Activated naive CD4-positive, alpha-beta T cell treated with Interleukin-2 at 50 U/mL for 16 hours (primary cell): ENCODE data around the gene SLC32A1.

Experiments
- DNase-seq: peaks from one replicate; pipeline ENCODE4 v3.0.0-alpha.2; 2020

Gene SLC32A1, protein sequence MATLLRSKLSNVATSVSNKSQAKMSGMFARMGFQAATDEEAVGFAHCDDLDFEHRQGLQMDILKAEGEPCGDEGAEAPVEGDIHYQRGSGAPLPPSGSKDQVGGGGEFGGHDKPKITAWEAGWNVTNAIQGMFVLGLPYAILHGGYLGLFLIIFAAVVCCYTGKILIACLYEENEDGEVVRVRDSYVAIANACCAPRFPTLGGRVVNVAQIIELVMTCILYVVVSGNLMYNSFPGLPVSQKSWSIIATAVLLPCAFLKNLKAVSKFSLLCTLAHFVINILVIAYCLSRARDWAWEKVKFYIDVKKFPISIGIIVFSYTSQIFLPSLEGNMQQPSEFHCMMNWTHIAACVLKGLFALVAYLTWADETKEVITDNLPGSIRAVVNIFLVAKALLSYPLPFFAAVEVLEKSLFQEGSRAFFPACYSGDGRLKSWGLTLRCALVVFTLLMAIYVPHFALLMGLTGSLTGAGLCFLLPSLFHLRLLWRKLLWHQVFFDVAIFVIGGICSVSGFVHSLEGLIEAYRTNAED

DNA sequence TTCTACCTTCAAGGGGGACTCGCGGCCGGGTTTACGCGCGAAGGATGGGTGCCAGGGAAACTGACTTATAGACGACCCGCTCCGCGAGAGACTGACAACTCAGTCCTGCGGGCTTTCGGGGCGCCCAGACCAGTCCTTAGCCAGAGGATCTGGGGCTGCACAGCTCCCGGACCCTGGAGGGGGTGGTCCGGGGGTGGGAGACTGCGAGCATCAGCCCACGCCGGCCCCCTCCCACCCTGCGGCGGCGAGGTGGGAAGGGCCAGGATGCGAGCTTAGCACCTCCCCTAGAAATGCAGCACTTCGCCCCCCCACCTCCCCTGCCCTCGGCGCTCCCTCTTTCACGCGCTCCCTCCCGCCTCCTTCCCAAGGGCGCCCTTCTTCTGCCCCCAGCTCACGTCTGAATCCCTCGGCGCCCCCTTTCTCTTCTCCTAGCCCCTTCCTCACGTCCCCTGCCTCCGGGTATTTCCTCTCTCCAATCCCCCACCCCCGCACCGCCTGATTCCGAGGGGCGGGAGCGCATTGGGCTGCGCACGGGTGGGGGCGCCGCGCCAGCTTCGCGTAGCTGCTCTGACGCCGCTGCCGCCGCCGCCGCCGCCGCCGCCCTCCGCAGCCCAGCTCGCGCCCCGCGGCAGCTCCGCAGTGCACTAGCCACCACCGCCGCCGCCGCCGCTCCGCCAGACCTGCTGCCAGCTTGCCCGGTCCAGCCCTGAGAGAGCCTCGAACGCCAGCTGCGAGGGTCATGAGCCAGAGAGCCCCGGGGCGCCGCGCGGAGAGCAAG is at the start of gene SLC32A1:
SLC32A1 (plus strand) TSS at position 639 of the 778 bp plus-strand sequence. CDS start 239 bp downstream, outside the sequence.
- DNase-seq: peak; percentile 4

DNA sequence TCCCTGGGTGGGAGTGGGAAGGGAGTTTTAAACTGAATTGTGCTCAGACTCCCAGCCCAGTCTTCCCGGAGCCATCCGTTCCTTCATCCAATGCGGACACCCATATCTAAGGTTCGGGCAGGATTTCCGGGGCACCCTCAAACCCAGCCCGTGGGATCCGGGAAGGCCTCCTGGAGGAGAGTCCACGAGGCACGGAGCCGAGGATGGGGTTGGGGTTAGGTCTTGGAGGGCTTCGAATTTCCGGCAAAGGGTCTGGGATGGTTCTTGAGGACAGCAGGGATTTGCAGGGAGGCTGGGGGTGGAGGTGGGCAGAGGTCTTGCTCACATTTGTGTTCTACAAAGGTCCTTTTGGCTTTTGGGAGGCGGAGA is 49.5 kb upstream of the SLC32A1 start:
- DNase-seq: no peak

DNA sequence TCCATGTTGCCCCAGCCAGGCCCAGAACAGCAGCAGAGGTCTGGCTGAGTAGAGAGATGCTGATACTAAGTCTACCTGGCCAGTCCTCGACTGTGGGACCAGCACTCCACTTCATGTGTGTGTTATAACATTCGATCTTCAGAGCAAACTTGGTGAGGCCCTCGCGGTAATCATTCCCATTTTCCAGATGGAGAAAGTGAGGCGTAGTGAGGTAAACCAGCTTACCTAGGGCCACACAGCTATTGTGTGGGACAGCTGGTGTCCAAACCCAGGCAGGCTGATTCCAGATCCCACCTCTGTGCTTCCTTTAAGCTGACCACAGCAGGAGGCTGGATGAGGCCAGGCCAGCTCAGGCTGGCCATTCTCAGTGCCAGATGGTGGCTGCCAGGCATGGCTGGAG is 47.7 kb upstream of the SLC32A1 start:
- no peak for DNase-seq

DNA sequence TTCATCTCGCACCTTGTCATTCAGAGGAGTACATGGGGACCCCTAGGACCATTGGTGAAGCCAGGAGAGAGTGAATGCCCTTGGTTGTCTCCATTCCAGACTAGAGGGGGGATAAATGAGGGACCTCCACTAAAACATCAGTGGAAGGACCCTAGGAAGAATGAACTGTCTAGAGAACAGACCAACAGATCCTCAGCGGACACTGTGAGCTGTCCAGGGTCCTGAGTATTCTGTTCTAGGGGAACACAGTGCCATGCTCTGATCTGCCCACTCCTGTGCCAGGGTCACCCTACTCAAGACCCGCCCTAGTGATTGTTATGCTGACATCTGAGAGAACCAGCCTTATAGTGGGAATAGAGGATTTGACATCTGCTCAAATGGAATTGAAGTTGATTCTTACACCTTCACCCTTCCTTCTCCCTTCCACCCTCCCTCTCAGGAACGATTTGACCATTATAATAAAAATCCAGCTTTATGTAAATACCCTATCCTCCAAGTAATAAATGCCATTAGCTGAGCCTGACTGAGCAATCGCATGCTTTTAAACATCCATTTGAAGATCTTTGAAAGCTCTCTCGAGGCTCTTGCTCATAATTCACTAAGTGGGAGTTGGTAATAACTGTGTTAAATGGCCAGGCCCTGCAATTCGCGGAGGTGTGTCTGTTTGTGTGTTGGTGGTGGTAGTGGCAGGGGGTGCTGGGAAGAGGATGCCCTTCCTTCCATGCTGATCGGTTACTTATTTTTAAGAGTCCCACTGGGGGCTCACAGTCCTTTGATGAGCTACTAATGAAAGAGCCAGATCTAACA is 43.6 kb upstream of the SLC32A1 start:
- DNase-seq: peak; percentile 10

DNA sequence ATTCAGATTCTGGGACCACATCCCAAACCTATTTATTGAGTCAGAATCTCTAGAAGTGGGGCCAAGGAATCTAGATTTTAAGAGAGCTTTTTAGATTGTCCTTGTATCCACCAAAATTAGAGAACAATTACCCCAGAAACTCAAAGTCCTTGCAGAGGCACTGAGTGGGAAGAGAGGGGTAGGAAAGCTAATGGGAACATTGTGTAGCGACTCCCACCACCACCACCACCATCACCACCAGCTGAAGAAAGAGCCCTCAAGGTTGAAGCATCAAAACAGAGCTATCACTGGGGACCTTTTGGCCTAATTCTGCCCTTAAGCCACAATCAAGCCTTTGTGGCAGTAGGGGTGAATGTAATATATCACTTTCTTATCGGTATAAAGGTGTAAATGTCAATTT is 39.0 kb upstream of the SLC32A1 start:
- no peak for DNase-seq

DNA sequence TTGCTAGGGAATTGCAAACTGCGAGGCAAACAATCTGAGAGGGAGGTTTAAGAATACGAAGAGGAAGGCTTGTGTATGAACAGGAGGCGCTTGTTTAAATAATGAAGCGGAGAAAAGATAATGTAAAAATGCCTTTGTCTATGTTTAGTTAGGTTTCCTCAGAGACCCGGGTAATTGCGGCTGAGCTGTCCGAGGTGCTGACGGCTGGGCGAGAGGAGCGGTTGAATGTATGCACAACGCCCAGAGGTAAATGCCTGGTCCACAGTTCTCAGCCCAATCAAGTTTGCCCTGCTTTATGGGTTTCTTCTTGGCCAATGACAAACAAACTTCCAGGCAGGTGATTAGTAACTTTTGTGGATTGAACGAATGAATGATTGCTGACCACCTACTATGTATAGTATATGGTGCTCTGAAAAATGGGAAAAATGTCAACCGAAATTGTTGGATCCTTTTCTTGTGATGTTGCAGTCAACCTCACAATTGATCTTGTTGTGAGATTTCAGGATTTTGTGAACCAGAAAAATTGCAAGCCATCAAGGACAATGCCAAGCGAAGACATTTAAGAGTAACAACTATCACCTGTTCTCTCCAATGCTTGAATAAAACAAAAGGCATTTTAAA is 38.3 kb upstream of the SLC32A1 start:
- DNase-seq: peak; percentile 37

DNA sequence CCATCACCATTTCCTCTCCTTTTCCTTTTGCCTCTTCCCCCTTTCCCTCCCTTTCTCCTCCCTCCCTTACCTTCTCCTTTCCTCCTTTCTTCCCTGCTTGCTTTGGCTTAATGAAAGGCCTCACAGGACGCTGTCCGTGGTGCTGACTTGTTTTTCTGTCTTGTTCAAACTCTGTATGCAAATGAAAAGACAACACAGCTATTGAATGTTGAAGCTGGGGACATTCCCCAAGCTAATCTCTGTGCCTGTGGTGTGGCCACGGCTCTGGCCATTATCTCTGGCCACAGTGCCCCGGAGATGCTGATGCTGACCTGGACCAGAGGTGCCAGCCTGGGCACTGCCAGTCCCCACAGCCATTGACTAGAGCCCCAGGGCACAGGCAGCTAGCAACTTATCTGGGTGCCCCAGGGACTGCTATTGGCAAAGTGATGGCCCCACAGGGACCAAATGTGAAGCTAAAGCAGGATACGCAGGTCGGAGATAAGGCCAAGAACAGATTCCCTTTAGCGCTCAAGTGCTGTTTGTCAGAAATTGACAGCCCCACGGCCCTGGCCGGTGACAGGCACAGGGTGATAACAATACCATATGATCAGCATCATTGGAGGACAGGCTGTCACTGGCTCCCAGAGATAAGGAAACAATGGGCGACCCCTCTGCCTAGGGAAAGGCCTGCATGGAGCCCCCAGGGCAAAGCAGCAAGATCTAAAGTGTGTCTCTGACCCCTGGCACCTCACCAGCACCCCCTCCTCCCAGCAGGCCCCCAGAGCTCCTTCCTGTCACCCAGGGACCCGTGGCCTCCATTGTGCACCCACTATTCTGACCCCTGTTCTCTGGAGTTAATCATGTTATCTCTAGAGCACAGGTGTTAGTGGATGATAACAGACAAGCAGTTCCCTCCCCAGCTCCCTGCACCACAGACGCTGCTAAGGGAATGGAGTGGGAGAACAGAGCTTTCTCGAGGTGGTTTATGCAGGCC is 31.6 kb upstream of the SLC32A1 start:
- DNase-seq: peak; percentile 40

DNA sequence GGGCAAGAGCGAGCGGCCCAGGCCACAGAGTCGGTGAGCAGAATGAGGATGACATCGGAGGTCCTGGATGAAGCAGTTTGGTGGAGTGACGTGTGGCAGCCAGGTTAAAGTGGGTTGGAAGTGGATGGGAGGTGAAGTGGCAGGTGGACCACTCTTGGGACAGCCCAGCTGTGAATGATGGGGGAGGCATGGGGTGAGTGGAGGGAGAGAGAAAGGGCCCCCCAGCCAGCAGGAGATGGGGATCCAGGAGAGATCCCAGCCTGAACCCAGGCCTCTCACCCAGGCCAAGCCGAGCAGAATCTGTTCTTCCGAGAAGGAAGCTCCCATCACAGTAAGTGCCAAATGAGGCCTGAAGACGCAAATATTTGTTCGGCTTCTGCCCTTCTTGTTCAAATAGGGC is 27.0 kb upstream of the SLC32A1 start:
- DNase-seq: no peak

DNA sequence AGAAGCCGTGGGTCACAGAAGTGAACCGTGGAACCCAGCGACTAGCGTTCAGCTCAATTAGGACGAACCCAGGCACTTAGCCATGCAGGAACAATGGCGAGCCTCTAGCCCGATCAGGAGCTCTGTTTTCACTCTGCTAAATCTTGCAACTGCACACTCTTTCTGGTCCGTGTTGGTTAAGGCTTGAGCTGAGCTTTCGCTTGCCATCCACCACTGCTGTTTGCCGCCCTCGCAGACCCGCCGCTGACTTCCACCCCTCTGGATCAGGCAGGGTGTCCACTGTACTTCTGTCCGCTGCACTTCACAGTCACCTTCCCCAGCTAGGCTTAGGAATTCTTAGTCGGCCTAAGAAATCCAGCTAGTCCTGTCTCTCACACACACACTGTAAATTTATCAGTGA is 25.7 kb upstream of the SLC32A1 start:
- DNase-seq: no peak

DNA sequence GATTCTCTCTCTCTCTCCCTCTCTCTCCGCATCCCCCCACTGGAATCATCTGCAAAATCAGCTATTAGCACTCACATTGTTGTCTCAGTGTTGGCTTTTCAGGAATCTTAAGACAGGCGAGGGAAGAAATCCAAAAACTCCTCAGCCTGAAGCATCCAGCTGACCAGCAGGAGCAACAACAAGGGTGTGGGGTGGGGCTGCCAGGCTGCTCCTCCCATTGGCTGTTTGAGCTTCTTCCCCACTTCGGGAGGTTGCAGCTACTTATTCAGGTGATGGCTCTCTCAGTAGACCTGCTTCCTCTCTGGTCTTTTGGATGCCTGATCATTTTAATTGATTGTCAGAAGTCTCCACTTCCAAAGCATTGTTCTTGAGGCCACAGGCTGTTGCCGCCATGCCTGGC is 24.1 kb upstream of the SLC32A1 start:
- no peak for DNase-seq

DNA sequence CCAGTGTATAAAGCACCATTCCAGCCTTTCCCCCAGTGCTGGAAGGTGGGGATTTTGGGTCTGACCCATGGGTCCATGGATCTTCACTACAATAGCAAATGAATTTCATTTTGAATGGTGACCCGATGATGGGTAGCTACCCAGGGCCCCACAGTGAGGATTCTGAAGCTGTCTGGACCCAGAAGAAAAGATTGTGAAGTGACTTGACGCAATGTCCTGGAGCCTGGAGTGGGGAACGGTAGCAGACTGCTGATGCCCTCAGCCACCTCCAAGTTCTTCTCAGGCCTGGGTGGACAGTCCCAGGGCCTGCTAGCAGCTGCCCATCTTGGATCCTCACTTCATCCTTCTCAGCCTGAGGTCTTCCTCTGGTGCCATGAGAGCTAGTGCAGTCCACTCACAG is 23.4 kb upstream of the SLC32A1 start:
- DNase-seq: no peak

DNA sequence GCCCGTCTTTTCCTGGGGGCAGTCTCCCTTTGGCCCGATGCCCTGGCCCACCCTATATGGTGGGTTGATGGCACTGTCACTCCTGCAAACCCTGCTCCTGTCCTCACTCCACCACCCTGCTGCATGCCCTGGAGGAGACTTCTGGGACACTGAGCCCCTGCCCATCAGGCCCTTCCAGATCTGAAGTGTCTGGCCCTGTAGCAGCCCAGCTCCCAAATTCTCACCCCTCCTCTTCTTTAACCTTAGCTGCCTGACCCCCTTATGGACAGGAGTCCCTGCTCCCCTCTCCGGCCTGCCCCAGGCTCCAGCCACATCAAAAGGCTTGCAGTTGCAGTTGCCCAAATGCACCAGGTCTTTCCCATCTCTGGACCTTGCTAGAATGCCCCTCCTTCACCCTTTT is 20.8 kb upstream of the SLC32A1 start:
- DNase-seq: no peak

DNA sequence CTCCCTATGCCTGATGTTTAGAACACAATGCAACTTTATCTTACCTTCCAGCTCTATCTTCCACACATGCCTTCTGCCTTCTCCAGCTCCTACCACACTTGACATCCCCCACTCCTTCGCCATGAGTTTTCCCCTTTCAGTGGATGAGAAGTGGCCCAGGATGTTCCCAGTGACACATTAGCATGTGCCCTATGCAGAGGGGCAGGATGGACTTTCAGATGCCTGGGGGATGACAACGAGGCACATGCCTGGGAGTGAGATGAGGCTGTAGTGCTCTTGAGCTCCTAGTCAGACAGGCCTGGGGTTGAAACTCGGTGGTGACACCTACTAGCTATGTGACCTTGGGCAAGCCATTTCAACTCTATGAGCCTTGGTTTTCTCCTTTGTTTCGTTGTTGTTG is 20.1 kb upstream of the SLC32A1 start:
- no peak for DNase-seq

DNA sequence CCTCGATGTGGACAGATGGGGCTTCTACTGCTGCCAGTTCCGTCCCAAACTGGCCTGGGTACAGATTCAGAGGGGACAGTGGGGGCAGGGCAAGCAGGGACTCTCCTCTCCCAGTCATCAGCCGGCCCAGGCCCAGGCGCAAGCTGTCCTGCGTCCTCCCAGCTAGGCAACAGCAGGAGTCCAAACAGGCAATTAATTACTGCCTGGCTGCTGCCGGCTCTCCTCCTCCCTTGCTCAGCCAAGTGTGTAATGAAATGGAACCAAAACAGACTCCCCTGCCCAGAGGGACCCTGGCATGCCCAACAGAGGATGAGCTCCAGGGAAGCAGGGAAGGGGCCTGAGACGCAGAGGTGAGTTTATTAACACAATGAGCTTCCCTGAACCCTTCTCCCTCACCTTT is 17.8 kb upstream of the SLC32A1 start:
- DNase-seq: no peak

DNA sequence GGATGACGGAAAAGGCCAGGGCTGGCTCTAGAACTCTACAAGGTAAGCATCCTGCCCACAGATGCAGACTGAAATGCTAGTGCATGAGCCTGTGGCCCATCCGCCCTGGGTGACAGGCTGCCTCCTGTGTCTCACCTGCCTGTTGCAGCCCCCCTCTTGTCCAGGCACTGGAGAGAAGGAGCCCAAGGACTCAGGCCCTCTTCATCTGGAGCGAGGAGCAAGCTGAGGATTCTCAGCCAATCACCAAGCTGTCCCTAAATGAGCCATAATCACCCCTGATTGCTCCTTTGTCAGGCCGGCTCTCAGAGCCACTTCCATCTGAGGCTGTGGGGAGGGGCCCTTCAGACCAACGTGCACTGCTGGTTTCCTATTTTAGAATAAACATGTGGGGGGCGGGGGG is 10.0 kb upstream of the SLC32A1 start:
- no peak for DNase-seq

DNA sequence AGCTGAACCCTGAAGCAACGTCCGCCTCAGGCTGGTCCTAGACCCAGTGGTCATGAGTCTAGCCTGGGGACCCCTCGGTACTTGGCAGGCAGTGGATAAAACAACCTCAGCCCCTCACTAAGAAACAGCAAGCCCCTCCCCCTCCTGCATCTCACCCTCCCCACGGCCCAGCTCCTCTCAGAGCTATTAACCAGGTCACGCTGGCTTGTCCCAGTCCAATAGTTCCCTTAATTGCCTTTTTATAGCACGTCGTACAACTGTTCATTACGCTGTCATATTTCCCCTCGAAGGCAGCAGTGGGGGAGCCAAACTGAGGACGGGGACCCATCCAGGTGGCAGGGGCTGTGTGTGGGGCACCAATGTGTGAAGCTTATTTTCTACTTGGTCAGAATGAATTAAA is 8.6 kb upstream of the SLC32A1 start:
- no peak for DNase-seq

DNA sequence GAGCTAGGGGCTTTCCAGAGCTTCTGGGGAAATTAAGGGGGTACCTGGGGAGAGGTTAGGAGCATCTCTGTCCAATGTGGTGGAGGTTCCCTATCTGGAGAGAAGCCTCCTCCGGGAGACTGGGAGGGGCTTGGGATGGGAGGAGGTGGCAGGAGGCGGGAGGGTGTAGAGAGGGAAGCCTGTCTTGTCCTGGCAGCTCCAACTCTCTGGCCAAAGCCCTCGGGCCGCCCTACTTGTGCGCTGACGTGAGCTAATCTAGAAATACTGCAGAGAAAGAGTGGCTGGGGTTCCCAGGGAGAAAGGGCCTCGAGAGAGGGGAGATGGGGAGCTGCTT is 1.6 kb upstream of the SLC32A1 start:
- no peak for DNase-seq

DNA sequence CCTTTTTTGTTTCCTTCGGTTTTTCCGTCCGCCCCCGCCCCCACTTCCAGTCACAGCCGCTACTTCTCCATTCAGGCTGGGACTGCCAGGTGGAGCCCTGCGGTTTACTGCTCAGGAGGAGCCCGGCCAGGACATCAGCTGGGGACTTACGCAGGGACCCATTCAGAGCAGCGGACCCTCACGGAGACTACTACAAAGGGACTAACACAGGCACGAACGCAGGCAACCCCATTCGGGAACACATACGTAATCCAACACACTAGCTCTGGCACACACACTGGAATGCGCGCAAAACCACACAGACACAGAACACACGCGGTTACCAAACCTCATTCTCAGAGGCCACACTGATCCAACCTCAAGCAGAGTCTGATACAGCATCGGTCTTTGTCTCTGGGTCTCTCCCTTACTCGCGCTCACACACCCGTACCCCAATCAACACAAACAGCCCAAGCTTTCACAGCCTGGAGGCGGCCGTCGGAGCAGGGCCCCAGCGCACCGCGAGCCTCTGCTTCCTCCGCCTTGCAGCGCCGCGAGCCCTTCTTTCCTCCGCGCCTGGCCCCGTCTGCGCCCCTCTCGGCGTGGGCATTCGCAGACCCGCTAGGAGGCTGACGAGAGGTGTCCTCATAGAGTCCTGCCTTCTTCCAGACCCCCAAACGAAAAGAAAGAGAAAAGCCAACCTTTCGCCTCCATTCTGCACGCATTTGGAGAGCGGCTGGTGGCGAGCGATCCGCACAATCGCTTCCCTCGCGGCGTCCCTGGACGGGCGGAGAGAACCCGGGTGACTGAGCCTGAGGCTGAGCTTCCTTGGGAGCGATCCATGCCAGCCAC is 1.1 kb upstream of the SLC32A1 start:
- DNase-seq: peak; percentile 9

DNA sequence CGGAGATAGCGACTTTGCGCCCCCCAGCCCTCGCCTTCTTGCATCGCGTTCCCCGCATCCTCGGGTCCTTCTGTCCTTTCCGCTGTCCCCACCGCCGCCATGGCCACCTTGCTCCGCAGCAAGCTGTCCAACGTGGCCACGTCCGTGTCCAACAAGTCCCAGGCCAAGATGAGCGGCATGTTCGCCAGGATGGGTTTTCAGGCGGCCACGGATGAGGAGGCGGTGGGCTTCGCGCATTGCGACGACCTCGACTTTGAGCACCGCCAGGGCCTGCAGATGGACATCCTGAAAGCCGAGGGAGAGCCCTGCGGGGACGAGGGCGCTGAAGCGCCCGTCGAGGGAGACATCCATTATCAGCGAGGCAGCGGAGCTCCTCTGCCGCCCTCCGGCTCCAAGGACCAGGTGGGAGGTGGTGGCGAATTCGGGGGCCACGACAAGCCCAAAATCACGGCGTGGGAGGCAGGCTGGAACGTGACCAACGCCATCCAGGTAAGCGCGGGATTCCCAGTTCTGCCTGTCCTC is 401 bp downstream of the SLC32A1 start:
- no peak for DNase-seq

DNA sequence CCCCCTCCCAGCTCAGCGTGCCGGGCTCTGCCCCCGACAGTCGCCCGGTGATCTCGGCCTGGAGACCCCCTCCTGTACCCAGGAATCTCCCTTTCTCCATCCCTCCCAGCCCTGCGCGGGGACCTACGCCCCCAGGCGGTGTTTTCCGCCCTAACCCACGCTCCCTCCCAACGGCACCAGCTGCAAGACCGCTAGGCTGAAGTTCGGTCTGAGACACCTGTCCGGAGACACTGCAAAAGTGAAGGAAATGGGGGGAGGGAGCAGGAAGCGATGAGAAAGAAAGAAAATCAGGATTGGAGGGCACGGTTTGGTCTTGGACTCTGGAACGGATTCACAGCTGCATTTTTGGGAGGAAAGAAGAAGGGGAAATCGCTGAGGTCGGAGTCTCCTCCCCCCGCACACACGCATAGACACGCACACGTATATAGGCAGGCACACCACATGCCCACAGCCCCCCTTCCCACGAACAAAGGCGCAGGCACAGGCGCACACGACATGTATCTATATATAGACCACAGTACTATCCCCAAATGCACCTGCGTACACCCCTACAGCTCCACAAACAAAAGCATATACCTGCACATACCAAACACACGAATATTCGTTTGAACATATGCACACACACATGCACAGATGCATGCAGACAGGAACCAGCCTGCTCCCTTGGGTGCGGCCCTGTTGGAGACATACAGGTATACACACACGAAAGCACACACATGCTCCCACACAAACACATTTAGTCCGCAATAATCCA is 1.0 kb downstream of the SLC32A1 start:
- DNase-seq: peak; percentile 4
